ENCODE results near the gene EDAR.

EDAR gene

DNA sequence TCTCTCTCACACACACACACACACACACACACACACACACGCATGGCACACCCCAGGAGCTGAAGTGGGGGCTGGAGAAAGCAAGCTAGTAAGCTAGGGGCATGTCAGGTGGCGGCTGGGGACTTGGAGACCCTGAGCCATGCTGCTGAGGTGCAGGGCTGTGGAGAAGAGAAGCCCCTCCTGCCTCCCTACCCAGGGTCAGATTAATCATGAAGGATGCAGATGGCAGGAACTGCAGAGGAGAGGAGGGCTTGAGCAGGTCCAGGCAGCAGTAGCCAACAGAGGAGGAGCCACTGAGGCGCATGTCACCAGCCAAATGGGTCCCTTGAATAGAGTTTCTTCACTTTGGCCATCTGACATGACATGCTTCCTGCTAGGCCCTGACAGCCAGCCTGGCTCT, 9.6 kb downstream of the EDAR start:
- Histone ChIP-seq H3K27me3 (ENCODE audit: control insufficient read depth, insufficient read depth, low read length) (no peaks in the 10 kb centered on the region), H3K27ac (no peak overlapping the region), H3K4me3 (ENCODE audit: low read depth, low read length) (no peak overlapping the region), H3K4me2 (ENCODE audit: low read length) (no peak overlapping the region), H2AFZ (no peak overlapping the region), H3K4me1 (no peaks in the 10 kb centered on the region), H3K9me3 (ENCODE audit: control insufficient read depth, low read length) (no peaks in the 10 kb centered on the region), H3K79me2 (no peaks in the 10 kb centered on the region), H3K9ac (no peak overlapping the region), H3K36me3 (ENCODE audit: control insufficient read depth, insufficient read depth, low read length) (no peaks in the 10 kb centered on the region)
- no peak for TF ChIP-seq CTCF (IDR thresholded peaks at IDR 0.05)

DNA sequence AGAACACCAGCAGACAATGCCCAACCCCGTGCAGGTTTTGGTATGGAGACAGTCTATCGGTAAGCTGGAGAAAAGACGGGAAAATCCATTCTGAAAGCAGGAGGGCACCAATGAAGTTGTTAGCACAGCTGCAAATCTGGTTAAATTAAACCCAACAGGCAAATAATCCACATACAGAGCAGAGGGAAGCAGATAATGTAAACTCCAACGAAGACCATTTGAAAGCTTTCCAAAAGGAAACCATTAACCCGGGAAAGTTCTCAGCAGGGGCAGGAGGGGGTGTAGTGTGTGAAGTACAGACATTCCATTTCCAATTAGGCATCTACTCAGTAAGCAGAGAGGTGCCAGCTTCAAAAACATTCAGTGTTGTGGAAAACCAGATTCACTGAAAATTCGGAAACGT, 10.3 kb downstream of the EDAR start:
- H3K4me2 ChIP-seq (ENCODE audit: low read length) = no peak overlapping the region
- H3K9ac ChIP-seq = no peak overlapping the region
- no peaks in the 10 kb centered on the region for H3K4me1 ChIP-seq
- H3K27me3 ChIP-seq (ENCODE audit: control insufficient read depth, insufficient read depth, low read length) = no peaks in the 10 kb centered on the region
- no peaks in the 10 kb centered on the region for H3K36me3 ChIP-seq (ENCODE audit: control insufficient read depth, insufficient read depth, low read length)
- no peak overlapping the region for H2AFZ ChIP-seq
- no peak for TF ChIP-seq CTCF (IDR thresholded peaks at IDR 0.05)
- H3K4me3 ChIP-seq (ENCODE audit: low read depth, low read length) = no peak overlapping the region
- H3K79me2 ChIP-seq = no peaks in the 10 kb centered on the region
- no peaks in the 10 kb centered on the region for H3K9me3 ChIP-seq (ENCODE audit: control insufficient read depth, low read length)
- no peak overlapping the region for H3K27ac ChIP-seq

DNA sequence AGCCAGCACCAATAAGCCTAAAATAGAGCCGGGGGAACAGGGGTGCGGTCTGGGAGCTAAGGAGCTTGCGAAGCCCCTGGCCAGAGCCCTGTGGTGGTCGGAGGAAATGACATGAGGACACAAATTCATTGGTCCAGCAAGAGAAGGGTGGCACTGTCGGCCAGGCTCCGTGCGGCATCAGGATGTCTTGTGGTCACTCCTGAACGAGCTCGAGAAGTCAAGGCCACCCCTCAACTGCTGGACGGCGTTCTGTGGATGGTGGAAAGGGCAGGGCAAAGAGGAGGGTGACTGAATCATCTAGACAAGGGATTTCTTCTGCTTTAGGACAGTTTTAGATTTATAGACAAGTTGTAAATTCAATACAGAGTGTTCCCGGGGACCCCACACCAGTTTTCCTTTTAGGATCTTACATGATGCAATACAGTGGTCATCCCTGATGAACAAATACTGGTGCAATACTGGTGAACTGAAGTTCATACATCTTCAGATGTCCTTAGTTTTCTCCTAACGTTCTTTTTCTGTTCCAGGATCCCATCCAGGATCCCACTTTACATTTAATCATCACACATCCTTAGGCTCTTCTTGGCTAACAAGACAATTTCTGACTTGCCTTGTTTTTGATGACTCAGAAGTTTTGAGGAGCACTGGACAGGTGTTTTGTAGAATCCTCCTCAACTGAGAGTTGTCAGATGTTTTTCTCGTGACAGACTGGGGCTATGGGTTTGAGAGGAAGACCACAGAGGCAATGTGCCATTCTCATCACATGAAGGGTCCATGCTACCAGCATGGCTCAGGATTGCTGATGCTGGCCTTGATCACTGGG, 13.2 kb downstream of the EDAR start:
- Histone ChIP-seq H3K4me3 (ENCODE audit: low read depth, low read length) (no peak overlapping the region), H3K27me3 (ENCODE audit: control insufficient read depth, insufficient read depth, low read length) (no peaks in the 10 kb centered on the region), H3K9ac (no peak overlapping the region), H3K36me3 (ENCODE audit: control insufficient read depth, insufficient read depth, low read length) (no peaks in the 10 kb centered on the region), H3K4me1 (no peaks in the 10 kb centered on the region), H3K9me3 (ENCODE audit: control insufficient read depth, low read length) (no peaks in the 10 kb centered on the region), H3K79me2 (no peaks in the 10 kb centered on the region), H3K4me2 (ENCODE audit: low read length) (no peak overlapping the region), H3K27ac (no peak overlapping the region), H2AFZ (no peak overlapping the region)
- no peak for TF ChIP-seq CTCF (IDR thresholded peaks at IDR 0.05)

DNA sequence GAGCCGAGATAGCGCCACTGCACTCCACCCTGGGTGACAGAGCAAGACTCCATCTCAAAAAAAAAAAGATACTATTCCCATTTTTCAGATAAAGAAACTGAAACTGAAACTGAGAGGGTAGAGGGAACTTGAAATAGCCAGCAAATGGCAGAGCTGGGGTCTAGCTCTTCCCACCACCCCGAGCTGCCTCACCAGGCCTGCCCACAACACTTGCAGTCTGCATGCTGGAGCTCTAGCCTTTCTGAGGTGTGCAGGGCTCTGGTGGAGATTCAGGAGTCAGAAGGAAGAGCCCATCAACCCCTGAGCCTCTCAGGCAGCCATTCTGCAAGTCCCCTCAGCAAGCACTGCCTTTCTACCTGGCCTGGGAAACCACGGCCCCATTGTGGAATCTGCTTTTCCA, 14.3 kb downstream of the EDAR start:
- Histone ChIP-seq H3K36me3 (ENCODE audit: control insufficient read depth, insufficient read depth, low read length) (no peaks in the 10 kb centered on the region), H2AFZ (no peak overlapping the region), H3K79me2 (no peaks in the 10 kb centered on the region), H3K9me3 (ENCODE audit: control insufficient read depth, low read length) (no peaks in the 10 kb centered on the region), H3K4me1 (no peaks in the 10 kb centered on the region), H3K27me3 (ENCODE audit: control insufficient read depth, insufficient read depth, low read length) (no peaks in the 10 kb centered on the region), H3K9ac (no peak overlapping the region), H3K27ac (no peak overlapping the region), H3K4me2 (ENCODE audit: low read length) (no peak overlapping the region), H3K4me3 (ENCODE audit: low read depth, low read length) (no peak overlapping the region)
- TF ChIP-seq CTCF (IDR thresholded peaks at IDR 0.05) = no peak

- Histone ChIP-seq H3K27ac (no peak overlapping the region), H3K36me3 (ENCODE audit: control insufficient read depth, insufficient read depth, low read length) (no peaks in the 10 kb centered on the region), H3K4me3 (ENCODE audit: low read depth, low read length) (no peak overlapping the region), H3K27me3 (ENCODE audit: control insufficient read depth, insufficient read depth, low read length) (no peaks in the 10 kb centered on the region), H3K4me1 (peaks cover 12% of the 10 kb centered on the region), H2AFZ (no peak overlapping the region), H3K4me2 (ENCODE audit: low read length) (no peak overlapping the region), H3K79me2 (no peaks in the 10 kb centered on the region), H3K9ac (no peak overlapping the region), H3K9me3 (ENCODE audit: control insufficient read depth, low read length) (no peaks in the 10 kb centered on the region)
- TF ChIP-seq CTCF (IDR thresholded peaks at IDR 0.05) = no peak
These were observed 16.4 kb downstream of the EDAR start for GRCh38 chr2:108972663-108973062.

Data from parathyroid adenoma (tissue), 2 donors.